ENCODE measurements around the gene TNS3.

Gene TNS3

GRCh38 chr7:47504551-47505311 lies 77.2 kb downstream of the TNS3 start:
- no peak for TF ChIP-seq GABPA (IDR thresholded peaks at IDR 0.05; ENCODE audit: low read depth)
- TF ChIP-seq, protein P1, sequence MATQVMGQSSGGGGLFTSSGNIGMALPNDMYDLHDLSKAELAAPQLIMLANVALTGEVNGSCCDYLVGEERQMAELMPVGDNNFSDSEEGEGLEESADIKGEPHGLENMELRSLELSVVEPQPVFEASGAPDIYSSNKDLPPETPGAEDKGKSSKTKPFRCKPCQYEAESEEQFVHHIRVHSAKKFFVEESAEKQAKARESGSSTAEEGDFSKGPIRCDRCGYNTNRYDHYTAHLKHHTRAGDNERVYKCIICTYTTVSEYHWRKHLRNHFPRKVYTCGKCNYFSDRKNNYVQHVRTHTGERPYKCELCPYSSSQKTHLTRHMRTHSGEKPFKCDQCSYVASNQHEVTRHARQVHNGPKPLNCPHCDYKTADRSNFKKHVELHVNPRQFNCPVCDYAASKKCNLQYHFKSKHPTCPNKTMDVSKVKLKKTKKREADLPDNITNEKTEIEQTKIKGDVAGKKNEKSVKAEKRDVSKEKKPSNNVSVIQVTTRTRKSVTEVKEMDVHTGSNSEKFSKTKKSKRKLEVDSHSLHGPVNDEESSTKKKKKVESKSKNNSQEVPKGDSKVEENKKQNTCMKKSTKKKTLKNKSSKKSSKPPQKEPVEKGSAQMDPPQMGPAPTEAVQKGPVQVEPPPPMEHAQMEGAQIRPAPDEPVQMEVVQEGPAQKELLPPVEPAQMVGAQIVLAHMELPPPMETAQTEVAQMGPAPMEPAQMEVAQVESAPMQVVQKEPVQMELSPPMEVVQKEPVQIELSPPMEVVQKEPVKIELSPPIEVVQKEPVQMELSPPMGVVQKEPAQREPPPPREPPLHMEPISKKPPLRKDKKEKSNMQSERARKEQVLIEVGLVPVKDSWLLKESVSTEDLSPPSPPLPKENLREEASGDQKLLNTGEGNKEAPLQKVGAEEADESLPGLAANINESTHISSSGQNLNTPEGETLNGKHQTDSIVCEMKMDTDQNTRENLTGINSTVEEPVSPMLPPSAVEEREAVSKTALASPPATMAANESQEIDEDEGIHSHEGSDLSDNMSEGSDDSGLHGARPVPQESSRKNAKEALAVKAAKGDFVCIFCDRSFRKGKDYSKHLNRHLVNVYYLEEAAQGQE (IDR thresholded peaks at IDR 0.05; ENCODE audit: insufficient replicate concordance, low read depth) = no peak
- TF ChIP-seq POLR2AphosphoS5 (IDR thresholded peaks at IDR 0.05; ENCODE audit: low read depth) = no peak
- TF ChIP-seq CTCF (IDR thresholded peaks at IDR 0.05; ENCODE audit: insufficient read depth, low read length) = no peak
- no peak for TF ChIP-seq SPI1 (IDR thresholded peaks at IDR 0.05; ENCODE audit: borderline replicate concordance, low read depth)
- DNase-seq (ENCODE audit: low read depth in 1 of 2, low spot score in 1 of 2) = no peak
- no peak overlapping the region for H3K4me3 ChIP-seq (replicated peaks; ENCODE audit: insufficient read depth, low read length)
- no peaks in the 10 kb centered on the region for H3K27me3 ChIP-seq (ENCODE audit: insufficient read depth, poor library complexity, severe bottlenecking)
- no peak overlapping the region for H3K27ac ChIP-seq (replicated peaks)

GRCh38 chr7:47503281-47503680 lies 78.6 kb downstream of the TNS3 start:
- no peak for DNase-seq (ENCODE audit: low read depth in 1 of 2, low spot score in 1 of 2)
- no peak overlapping the region for H3K4me3 ChIP-seq (replicated peaks; ENCODE audit: insufficient read depth, low read length)
- H3K27me3 ChIP-seq (ENCODE audit: insufficient read depth, poor library complexity, severe bottlenecking) = no peaks in the 10 kb centered on the region
- no peak overlapping the region for H3K27ac ChIP-seq (replicated peaks)
- TF ChIP-seq SPI1 (IDR thresholded peaks at IDR 0.05; ENCODE audit: borderline replicate concordance, low read depth) = no peak
- no peak for TF ChIP-seq POLR2AphosphoS5 (IDR thresholded peaks at IDR 0.05; ENCODE audit: low read depth)
- TF ChIP-seq, protein P1 (IDR thresholded peaks at IDR 0.05; ENCODE audit: insufficient replicate concordance, low read depth) = no peak
- no peak for TF ChIP-seq CTCF (IDR thresholded peaks at IDR 0.05; ENCODE audit: insufficient read depth, low read length)
- no peak for TF ChIP-seq GABPA (IDR thresholded peaks at IDR 0.05; ENCODE audit: low read depth)

- DNase-seq (ENCODE audit: low read depth in 1 of 2, low spot score in 1 of 2) = no peak
- no peak overlapping the region for H3K27ac ChIP-seq (replicated peaks)
- no peak overlapping the region for H3K4me3 ChIP-seq (replicated peaks; ENCODE audit: insufficient read depth, low read length)
- no peaks in the 10 kb centered on the region for H3K27me3 ChIP-seq (ENCODE audit: insufficient read depth, poor library complexity, severe bottlenecking)
- TF ChIP-seq, protein P1 (IDR thresholded peaks at IDR 0.05; ENCODE audit: insufficient replicate concordance, low read depth) = no peak
These were observed 79.6 kb downstream of the TNS3 start for GRCh38 chr7:47502240-47502877.

Data from HL-60 (cell line).